Aorta (tissue), 5 donors: ENCODE measurements around the gene CCM2. TPM values are rescaled to one million over a fixed set of nuclear protein-coding genes. Genes with fewer than 3 reads are reported as not detected.

ENCODE experiments used
- ATAC-seq: fragments of 200-7000 bp; cut with Tn5 transposase; one replicate; pipeline ENCODE4 v1.9.1; 2022; ENCODE audit warnings: moderate library complexity; ENCODE audit not compliant: low FRiP score
- DNase-seq, 2 donors: peaks; one replicate each; pipeline ENCODE4 v3.0.0-alpha.2; 2020
- H3K27ac ChIP-seq, 2 donors: one replicate each; pipeline ENCODE4 v1.5.1; 2013; ENCODE audit warnings: low read length in 2 of 2, mild to moderate bottlenecking in 2 of 2, moderate library complexity in 2 of 2, control low read depth in 1 of 2, inconsistent platforms in 1 of 2, low read depth in 1 of 2
- H3K27me3 ChIP-seq, 2 donors: one replicate each; pipeline ENCODE4 v1.6.1; 2013; ENCODE audit warnings: control low read depth in 1 of 2, low read length in 1 of 2, mild to moderate bottlenecking in 1 of 2, moderate library complexity in 1 of 2; ENCODE audit not compliant: insufficient read depth in 2 of 2, control insufficient read depth in 1 of 2
- H3K36me3 ChIP-seq, 2 donors: one replicate each; pipeline ENCODE4 v1.6.1; 2013; ENCODE audit warnings: control low read depth in 1 of 2, low read length in 1 of 2, mild to moderate bottlenecking in 1 of 2; ENCODE audit not compliant: insufficient read depth in 2 of 2, control insufficient read depth in 1 of 2
- H3K4me1 ChIP-seq, 2 donors: one replicate each; pipeline ENCODE4 v1.6.1; 2013; ENCODE audit warnings: low read length in 2 of 2, control low read depth in 1 of 2, mild to moderate bottlenecking in 1 of 2, moderate library complexity in 1 of 2; ENCODE audit not compliant: insufficient read depth in 2 of 2, control insufficient read depth in 1 of 2
- H3K4me3 ChIP-seq, 2 donors: one replicate each; pipeline ENCODE4 v1.5.1; 2013; ENCODE audit warnings: low read length in 2 of 2, control low read depth in 1 of 2, mild to moderate bottlenecking in 1 of 2
- H3K9me3 ChIP-seq: one replicate; pipeline ENCODE4 v1.6.1; 2013; ENCODE audit warnings: mild to moderate bottlenecking, low read length; ENCODE audit not compliant: control insufficient read depth
- WGBS, 2 donors: extraction: QIAGEN DNeasy Blood & Tissue Kit; methylation state at CpG; one replicate each; pipeline ENCODE4 v1.1.7; 2013; 5-methylcytosine and 5-hydroxymethylcytosine counted together
- intact Hi-C, 2 donors: fragments of 100-400 bp; cut with DNase I; formaldehyde crosslinking; loops; one replicate each; pipeline versions ENCODE4 v1.14.2 to v1.15.0; 2022
- polyA plus RNA-seq, 2 donors: library from polyadenylated mRNA; stranded (reverse); fragments of 200-250 nt; gene quantifications; one replicate each; pipeline ENCODE4 v1.2.3, GENCODE V29; 2013
- total RNA-seq, 2 donors: library from RNA; stranded (reverse); fragmentation: NEBNext Ultra II Directional; extraction: Animal tissue kit (Norgen Biotek cat#: 25700); gene quantifications; one replicate each; pipeline ENCODE4 v1.2.1, GENCODE V29; 2021
- donor health status: healthy with polysubstance abuse.
- donor health status: Bipolar disorder and iron deficiency.
- donor health status: DM: no; HTN: no; CAD: no.
- donor health status: DM: no; HTN: no; CAD: no.
- donor health status: DM: yes; HTN: yes; CAD: no.

CCM2 gene
- total and polyA plus RNA-seq, 4 donors, result 32.7 to 49.1 (median 40.1) TPM

DNA sequence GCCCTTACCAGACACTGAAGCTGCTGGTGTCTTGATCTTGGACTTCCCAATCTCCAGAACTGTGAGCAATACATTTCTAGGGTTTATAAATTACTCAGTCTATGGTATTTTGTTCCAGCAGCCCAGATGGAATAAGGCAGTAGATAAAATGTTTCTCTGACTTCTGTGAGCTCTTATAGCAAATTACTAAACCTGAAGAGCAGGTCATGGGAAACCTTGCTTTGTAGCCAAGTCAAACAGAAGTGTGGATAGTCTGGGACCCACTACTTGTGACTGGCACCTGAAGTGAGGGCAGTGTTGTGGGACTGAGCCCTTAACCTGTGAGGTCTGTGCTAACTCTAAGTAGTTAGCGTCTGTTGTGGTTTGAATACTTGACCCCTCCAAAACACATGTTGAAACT lies 116.0 kb downstream of the CCM2 start:
- DNase-seq (no peak), ATAC-seq (no peak)
- no peak overlapping the region for H3K4me3 ChIP-seq
- H3K9me3 ChIP-seq, result no peaks in the 10 kb centered on the region
- intact Hi-C loops, result loop anchor here in 1 of 2 donors (10.0 kb wide), 1 partner anchor 131 kb away; no protein-coding TSS in a partner anchor
- H3K36me3 ChIP-seq, result no peaks in the 10 kb centered on the region
- WGBS, 2 donors, result 71 to 85% methylated on average over 1 of the region's 1 CpG
- H3K27ac ChIP-seq, result no peak overlapping the region
- no peaks in the 10 kb centered on the region for H3K27me3 ChIP-seq
- H3K4me1 ChIP-seq, result no peaks in the 10 kb centered on the region

DNA sequence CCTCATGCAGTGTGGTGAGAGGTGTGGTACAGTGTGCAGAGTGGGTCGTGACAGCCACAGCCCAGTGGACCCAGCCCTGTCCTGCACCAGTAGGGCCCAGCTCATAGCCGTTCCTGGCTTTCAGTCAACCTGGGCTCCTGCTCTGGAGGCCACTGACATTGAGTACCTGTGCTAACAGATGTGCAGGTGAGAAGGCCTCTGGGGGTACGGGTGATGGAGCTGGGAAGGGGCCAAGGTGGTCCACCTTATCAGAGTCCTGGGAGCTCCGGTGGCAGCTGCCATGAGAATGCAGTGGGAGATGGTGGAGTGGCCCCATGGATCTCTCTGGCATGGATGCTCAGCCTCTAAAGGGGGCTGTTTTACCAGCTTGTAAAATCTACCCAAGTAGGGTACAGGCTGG lies 117.6 kb downstream of the CCM2 start:
- H3K27me3 ChIP-seq, result no peaks in the 10 kb centered on the region
- ATAC-seq (no peak), DNase-seq (no peak)
- H3K27ac ChIP-seq, result no peak overlapping the region
- no peaks in the 10 kb centered on the region for H3K36me3 ChIP-seq
- H3K9me3 ChIP-seq, result no peaks in the 10 kb centered on the region
- intact Hi-C loops, result loop anchor here in 1 of 2 donors (10.0 kb wide), 1 partner anchor 133 kb away; no protein-coding TSS in a partner anchor
- no peaks in the 10 kb centered on the region for H3K4me1 ChIP-seq
- WGBS, 2 donors, result 77 to 84% methylated on average over 4 of the region's 4 CpGs
- H3K4me3 ChIP-seq, result no peak overlapping the region

DNA sequence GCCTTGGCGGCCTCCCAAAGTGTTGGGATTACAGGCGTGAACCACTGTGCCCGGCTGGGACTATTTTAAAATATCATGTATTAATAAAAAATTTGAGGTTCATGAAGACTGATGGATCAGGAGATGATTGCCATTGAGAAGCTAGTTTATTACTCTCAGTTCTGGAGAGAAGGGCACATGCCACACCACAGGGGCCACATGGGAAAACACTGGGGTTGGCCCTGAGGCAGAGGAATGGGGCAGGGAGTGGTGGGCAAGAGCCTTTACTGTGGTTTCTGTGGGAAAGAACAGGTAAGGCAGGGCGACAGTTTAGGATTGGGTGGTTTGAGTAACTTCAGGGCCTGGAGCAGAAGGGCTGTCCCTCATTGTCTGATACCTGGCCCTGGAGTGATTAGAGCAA lies 118.3 kb downstream of the CCM2 start:
- WGBS, 2 donors, result 85 to 88% methylated on average over 4 of the region's 4 CpGs
- H3K9me3 ChIP-seq, result no peaks in the 10 kb centered on the region
- no peaks in the 10 kb centered on the region for H3K4me1 ChIP-seq
- ATAC-seq (no peak), DNase-seq (no peak)
- no peak overlapping the region for H3K4me3 ChIP-seq
- H3K27me3 ChIP-seq, result no peaks in the 10 kb centered on the region
- intact Hi-C loops, result loop anchor here in 1 of 2 donors (10.0 kb wide), 1 partner anchor 133 kb away; no protein-coding TSS in a partner anchor
- H3K27ac ChIP-seq, result no peak overlapping the region
- H3K36me3 ChIP-seq, result no peaks in the 10 kb centered on the region

DNA sequence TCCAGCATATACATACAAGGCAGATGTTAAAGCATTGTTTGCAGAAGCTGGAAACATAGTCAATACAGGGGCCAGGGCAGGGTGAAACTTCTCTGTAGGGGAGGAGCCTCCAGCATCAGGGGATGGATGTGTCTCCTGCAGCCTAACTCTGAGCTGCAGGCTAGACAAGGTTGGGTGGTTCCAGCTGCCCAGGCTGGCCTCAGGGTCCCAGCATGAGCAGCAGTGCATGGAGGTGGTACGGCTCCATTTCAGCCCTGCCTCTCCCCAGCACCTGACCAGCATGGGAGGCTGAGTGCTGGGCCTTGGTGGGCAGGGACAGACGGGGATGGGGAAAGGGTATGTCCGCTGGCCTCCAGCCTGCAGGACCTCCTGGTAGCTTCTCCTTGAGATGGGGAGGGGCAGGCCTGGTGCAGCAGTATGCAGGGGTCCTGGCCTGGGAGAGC lies 118.9 kb downstream of the CCM2 start:
- no peaks in the 10 kb centered on the region for H3K9me3 ChIP-seq
- WGBS, 2 donors, result 94 to 97% methylated on average over 3 of the region's 3 CpGs
- H3K4me3 ChIP-seq, result no peak overlapping the region
- DNase-seq, result peak in 1 of 2 donors; percentile 59
- H3K27me3 ChIP-seq, result no peaks in the 10 kb centered on the region
- no peaks in the 10 kb centered on the region for H3K36me3 ChIP-seq
- no peak for ATAC-seq
- H3K4me1 ChIP-seq, result no peaks in the 10 kb centered on the region
- no peak overlapping the region for H3K27ac ChIP-seq
- intact Hi-C loops, result loop anchor here in 1 of 2 donors (10.0 kb wide), 1 partner anchor 134 kb away; no protein-coding TSS in a partner anchor

DNA sequence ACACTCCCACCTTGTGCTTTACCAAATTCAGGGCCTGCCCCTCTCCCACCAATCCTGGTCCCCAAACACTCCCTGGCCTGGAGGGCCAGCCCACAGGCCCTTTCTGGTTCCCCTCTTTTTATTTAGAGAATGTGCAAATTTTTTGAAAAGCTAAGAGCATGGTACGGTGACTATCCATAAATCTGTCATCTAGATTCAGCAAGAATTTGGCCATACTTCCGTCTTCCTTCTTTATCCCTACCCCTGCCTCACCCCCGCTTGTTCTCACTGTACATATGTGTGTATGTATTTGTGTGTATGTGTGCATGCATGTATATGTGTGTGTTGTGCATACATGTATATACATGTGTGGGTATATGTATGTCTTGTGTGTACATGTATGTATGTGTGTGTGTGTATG lies 119.5 kb downstream of the CCM2 start:
- Histone ChIP-seq H3K27me3 (no peaks in the 10 kb centered on the region), H3K4me3 (no peak overlapping the region), H3K4me1 (no peaks in the 10 kb centered on the region), H3K27ac (no peak overlapping the region), H3K36me3 (no peaks in the 10 kb centered on the region), H3K9me3 (no peaks in the 10 kb centered on the region)
- intact Hi-C loops, result loop anchor here in 1 of 2 donors (10.0 kb wide), 1 partner anchor 135 kb away; no protein-coding TSS in a partner anchor
- ATAC-seq, result no peak
- no peak for DNase-seq
- 68 to 78% methylated on average over 3 of the region's 3 CpGs for WGBS, 2 donors

DNA sequence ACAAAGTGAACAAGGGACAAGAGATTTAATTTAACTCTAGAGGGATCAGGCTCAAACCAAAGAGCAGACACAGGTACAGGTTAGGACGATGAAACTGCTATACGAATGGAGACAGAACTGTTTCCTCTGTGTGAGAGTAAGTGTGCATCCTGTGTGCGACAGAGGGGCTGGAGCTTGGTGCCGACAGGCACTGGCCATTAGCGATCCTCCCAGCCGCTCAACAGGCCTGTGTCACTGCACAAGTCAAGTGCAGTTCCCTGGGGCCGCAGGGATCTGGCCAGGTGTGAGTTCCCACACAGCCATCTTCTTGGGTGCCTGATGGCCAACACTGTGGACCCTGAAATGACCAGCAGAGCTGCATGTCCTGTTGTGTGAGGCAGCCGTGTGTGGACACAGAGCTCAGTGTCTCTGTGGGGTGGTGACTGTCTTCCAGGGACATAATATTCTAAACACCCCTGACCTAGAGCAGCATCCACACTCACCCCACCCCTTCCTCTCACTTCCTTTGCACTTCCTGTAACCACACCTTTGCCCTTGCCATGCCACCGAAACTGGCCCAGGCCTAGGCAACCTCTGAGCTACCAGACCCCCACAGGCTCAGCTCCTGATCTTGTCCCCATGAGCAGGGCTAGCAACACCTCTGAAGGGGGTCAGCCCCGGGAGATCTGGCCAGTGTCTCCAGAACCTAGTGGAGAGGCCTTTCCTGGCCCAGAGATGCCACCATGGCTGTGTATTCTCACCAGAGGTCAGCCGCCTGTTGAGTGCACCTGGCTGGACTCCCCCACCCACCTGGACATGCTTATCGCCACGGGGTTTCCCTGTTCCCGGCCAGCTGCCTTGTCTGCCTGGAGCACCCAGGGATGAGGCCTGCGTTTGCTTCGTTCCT lies 123.2 kb downstream of the CCM2 start:
- Histone ChIP-seq H3K4me3 (no peak overlapping the region), H3K36me3 (no peaks in the 10 kb centered on the region), H3K9me3 (no peaks in the 10 kb centered on the region), H3K27ac (no peak overlapping the region), H3K27me3 (no peaks in the 10 kb centered on the region), H3K4me1 (no peaks in the 10 kb centered on the region)
- intact Hi-C loops, result no loop called here
- ATAC-seq (no peak), DNase-seq (peak in 1 of 2 donors; percentile 59)
- WGBS, 2 donors, result 81 to 89% methylated on average over 16 of the region's 16 CpGs

DNA sequence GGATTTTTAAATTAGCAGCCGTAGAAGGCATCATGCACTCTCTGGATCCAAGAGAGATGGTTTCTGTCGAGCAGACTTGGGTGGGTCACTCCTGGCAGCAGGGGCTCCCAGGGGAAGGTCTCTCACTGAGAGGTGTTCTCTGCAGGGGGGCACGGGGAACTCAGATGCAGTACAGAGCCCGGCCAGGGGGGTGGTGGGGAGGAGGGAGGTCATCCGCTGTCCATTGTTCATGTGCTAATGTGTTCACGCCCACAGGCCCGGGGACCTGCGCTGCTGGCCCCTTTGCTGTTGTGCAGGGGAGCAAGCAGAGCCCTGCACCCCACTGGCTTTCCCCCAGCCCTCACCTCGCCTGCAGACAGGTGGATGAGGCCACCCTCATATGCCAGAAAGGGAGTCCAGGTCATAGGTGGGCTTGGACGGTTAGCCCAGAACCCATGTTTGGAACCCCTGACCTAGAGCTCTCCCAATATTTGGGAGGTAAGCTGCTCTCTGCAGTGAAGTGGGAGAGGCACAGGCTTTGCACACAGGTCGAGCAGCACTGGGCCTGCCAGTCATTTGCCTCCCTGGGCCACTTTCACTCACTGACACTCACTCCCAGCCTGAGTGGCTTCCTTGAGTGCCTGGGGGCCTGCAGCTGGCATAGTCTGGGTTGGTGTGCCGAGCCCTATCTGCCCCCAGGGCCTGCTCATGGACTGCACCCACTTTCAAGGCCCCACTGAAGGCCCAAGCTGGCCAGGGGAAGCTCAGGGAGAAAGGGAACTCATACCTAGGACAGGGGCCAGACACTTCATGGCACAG lies 124.1 kb downstream of the CCM2 start:
- no peaks in the 10 kb centered on the region for H3K27me3 ChIP-seq
- ATAC-seq (no peak), DNase-seq (peak in 1 of 2 donors; percentile 64)
- no peaks in the 10 kb centered on the region for H3K4me1 ChIP-seq
- H3K36me3 ChIP-seq, result no peaks in the 10 kb centered on the region
- no peaks in the 10 kb centered on the region for H3K9me3 ChIP-seq
- intact Hi-C loops, result no loop called here
- no peak overlapping the region for H3K4me3 ChIP-seq
- H3K27ac ChIP-seq, result no peak overlapping the region
- 71 to 80% methylated on average over 12 of the region's 12 CpGs for WGBS, 2 donors

DNA sequence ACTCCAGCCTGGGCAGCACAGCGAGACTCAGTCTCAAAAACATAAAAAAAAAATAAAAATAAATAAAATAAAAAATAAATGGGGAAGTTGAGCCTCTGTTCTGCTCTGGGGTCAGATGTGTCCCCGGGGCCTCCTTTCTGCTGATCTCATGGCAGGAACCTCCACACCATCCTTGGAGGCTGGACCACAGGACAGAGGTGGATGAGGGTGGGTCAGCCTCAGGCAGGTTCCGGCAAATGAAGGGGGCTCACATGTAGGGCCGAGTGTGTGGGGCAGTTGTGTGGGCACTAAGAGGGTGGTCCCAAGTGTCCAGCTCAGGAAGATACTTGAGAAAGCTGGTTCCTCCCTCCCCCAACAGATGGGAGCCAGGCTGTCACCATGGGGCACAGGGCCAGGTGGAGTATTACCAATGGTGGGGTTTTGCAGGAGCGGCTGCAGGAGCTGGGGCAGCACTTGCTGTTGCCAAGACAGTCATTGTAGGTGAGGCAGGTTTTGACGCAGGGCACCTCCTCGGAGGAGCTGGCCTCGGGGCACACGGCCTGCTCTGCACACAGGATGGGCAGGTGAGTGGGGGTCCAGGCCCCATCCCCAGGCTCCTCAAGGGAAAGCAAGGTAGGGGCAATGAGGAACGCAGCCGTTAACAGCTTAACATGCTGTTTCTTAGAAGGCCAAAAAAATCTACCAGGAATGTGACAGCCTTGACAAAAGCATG lies 125.3 kb downstream of the CCM2 start:
- no peak for ATAC-seq
- Histone ChIP-seq H3K4me1 (no peaks in the 10 kb centered on the region), H3K27ac (no peak overlapping the region), H3K4me3 (no peak overlapping the region), H3K36me3 (no peaks in the 10 kb centered on the region), H3K27me3 (no peaks in the 10 kb centered on the region), H3K9me3 (no peaks in the 10 kb centered on the region)
- WGBS, 2 donors, result 92 to 95% methylated on average over 11 of the region's 11 CpGs
- no peak for DNase-seq
- intact Hi-C loops, result no loop called here
